Skeletal muscle tissue (tissue), 4 donors: ENCODE results near the gene ITGB3. TPM values are rescaled to one million over a fixed set of nuclear protein-coding genes. Genes with fewer than 3 reads are reported as not detected.

Experiments used
- H3K27ac ChIP-seq: one replicate; pipeline ENCODE4 v1.7.0; 2013; ENCODE audit warnings: mild to moderate bottlenecking, low read depth, low read length, inconsistent platforms
- H3K27me3 ChIP-seq, 3 donors: one replicate each; pipeline ENCODE4 v1.7.0; 2013; ENCODE audit warnings: low read length in 3 of 3; ENCODE audit not compliant: control insufficient read depth in 3 of 3, insufficient read depth in 3 of 3
- H3K36me3 ChIP-seq, 3 donors: one replicate each; pipeline ENCODE4 v1.7.0; 2013; ENCODE audit warnings: low read length in 3 of 3; ENCODE audit not compliant: control insufficient read depth in 3 of 3, insufficient read depth in 3 of 3
- H3K4me1 ChIP-seq, 3 donors: one replicate each; pipeline ENCODE4 v1.7.0; 2013; ENCODE audit warnings: low read length in 3 of 3, mild to moderate bottlenecking in 3 of 3; ENCODE audit not compliant: control insufficient read depth in 3 of 3, insufficient read depth in 3 of 3
- H3K4me3 ChIP-seq, 3 donors: one replicate each; pipeline ENCODE4 v1.7.0; 2013; ENCODE audit warnings: low read length in 3 of 3
- H3K9ac ChIP-seq, 3 donors: one replicate each; pipeline ENCODE4 v1.7.0; 2013; ENCODE audit warnings: low read length in 3 of 3, mild to moderate bottlenecking in 3 of 3, moderate library complexity in 2 of 3, low read depth in 1 of 3
- H3K9me3 ChIP-seq, 3 donors: one replicate each; pipeline ENCODE4 v1.7.0; 2013; ENCODE audit warnings: low read length in 3 of 3; ENCODE audit not compliant: control insufficient read depth in 3 of 3
- total RNA-seq: library from RNA; depleted of rRNA; stranded (reverse); fragments of >200 nt; gene quantifications from one replicate; pipeline ENCODE4 v1.2.3, GENCODE V29; 2014
- donor health status: Osteomylitis.

Gene ITGB3
- total RNA-seq, 1 donor from 2014 or later, result 11.0 TPM

DNA sequence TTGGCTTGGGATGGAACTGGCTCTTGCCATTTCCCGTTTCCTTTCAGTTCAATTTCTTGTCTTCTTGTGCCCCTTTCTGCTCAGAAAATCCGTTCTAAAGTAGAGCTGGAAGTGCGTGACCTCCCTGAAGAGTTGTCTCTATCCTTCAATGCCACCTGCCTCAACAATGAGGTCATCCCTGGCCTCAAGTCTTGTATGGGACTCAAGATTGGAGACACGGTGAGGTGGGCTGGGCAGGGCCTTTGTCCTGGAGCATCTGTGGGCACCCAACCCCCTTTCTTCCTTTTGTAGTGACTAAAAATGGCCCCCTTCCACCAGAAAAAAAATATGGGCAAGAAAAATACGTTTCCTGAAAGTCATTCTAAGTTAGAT is 37.2 kb downstream of the ITGB3 start:
- Histone ChIP-seq H3K9me3 (peaks cover 0 to 2% (median 0%) of the 10 kb centered on the region in 3 donors), H3K4me1 (peaks cover 8 to 16% (median 12%) of the 10 kb centered on the region in 3 donors), H3K36me3 (peaks cover 0 to 2% (median 0%) of the 10 kb centered on the region in 3 donors), H3K27me3 (peaks cover 0 to 10% (median 0%) of the 10 kb centered on the region in 3 donors), H3K27ac (no peak overlapping the region), H3K9ac (no peak overlapping the region), H3K4me3 (no peak overlapping the region)

- H3K36me3 ChIP-seq, result peaks cover 0 to 2% (median 0%) of the 10 kb centered on the region in 3 donors
- no peak overlapping the region for H3K27ac ChIP-seq
- peaks cover 8 to 14% (median 12%) of the 10 kb centered on the region in 3 donors for H3K4me1 ChIP-seq
- H3K9me3 ChIP-seq, result peaks cover 0 to 2% (median 0%) of the 10 kb centered on the region in 3 donors
- H3K27me3 ChIP-seq, result peaks cover 0 to 10% (median 0%) of the 10 kb centered on the region in 3 donors
- no peak overlapping the region for H3K9ac ChIP-seq
- no peak overlapping the region for H3K4me3 ChIP-seq
Measured at GRCh38 chr17:47291242-47291873, 37.7 kb downstream of the ITGB3 start.

GRCh38 chr17:47292206-47292605 is 38.6 kb downstream of the ITGB3 start:
- Histone ChIP-seq H3K4me3 (no peak overlapping the region), H3K36me3 (peaks cover 0 to 2% (median 0%) of the 10 kb centered on the region in 3 donors), H3K4me1 (peaks cover 8 to 12% (median 10%) of the 10 kb centered on the region in 3 donors), H3K9ac (no peak overlapping the region), H3K27ac (no peak overlapping the region), H3K27me3 (peaks cover 0 to 10% (median 0%) of the 10 kb centered on the region in 3 donors), H3K9me3 (peaks cover 0 to 2% (median 0%) of the 10 kb centered on the region in 3 donors)

- Histone ChIP-seq H3K9me3 (peaks cover 0 to 2% (median 0%) of the 10 kb centered on the region in 3 donors), H3K9ac (no peak overlapping the region), H3K27me3 (peaks cover 0 to 10% (median 0%) of the 10 kb centered on the region in 3 donors), H3K27ac (no peak overlapping the region), H3K36me3 (peaks cover 0 to 3% (median 0%) of the 10 kb centered on the region in 3 donors), H3K4me1 (peaks cover 8 to 12% (median 9%) of the 10 kb centered on the region in 3 donors), H3K4me3 (no peak overlapping the region)
Measured at GRCh38 chr17:47295037-47295873, 41.6 kb downstream of the ITGB3 start.

- no peak overlapping the region for H3K27ac ChIP-seq
- peaks cover 8 to 12% (median 9%) of the 10 kb centered on the region in 3 donors for H3K4me1 ChIP-seq
- H3K4me3 ChIP-seq, result no peak overlapping the region
- H3K9ac ChIP-seq, result no peak overlapping the region
- peaks cover 0 to 3% (median 0%) of the 10 kb centered on the region in 3 donors for H3K36me3 ChIP-seq
- H3K9me3 ChIP-seq, result peaks cover 0 to 2% (median 0%) of the 10 kb centered on the region in 3 donors
- peaks cover 0 to 10% (median 0%) of the 10 kb centered on the region in 3 donors for H3K27me3 ChIP-seq
Measured at GRCh38 chr17:47295874-47296255, 42.2 kb downstream of the ITGB3 start.

DNA sequence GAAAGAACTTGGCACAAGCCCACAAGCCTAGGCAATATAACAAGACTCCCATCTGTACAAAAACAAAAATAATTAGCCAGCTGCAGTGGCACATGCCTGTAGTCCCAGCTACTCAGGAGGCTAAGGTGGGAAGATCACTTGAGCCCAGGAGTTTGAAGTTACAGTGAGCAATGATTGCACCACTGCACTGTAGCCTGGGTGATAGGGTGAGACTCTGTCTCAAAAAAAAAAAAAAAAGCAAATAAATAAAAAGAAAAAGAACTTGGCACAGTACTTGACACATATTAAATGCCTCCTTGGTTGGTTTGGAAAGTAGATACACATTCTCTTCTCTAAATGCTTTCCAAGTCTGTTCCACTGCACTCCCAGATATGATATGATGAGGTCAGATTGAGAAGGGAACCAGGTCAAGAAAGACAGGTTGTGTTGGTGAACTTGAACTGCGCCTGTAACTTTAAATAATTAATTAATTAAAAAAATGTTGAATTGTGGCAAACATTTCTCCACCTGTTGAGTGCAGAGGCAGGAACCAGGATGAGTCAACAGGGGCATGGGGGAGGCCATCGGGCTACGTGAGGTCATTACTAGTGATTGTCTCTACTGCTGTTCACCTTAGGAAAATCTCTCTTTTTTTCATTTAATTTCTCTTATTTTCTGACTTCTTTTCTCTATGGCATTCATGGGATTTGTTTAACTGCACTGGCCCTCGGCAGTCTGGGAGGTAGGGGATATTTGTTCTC is 44.2 kb downstream of the ITGB3 start:
- Histone ChIP-seq H3K27me3 (peaks cover 0 to 10% (median 0%) of the 10 kb centered on the region in 3 donors), H3K4me3 (no peak overlapping the region), H3K27ac (no peak overlapping the region), H3K4me1 (peaks cover 8 to 12% (median 9%) of the 10 kb centered on the region in 3 donors), H3K9ac (no peak overlapping the region), H3K9me3 (no peaks in the 10 kb centered on the region), H3K36me3 (peaks cover 0 to 9% (median 2%) of the 10 kb centered on the region in 3 donors)

- Histone ChIP-seq H3K36me3 (peaks cover 0 to 9% (median 2%) of the 10 kb centered on the region in 3 donors), H3K4me3 (no peak overlapping the region), H3K9ac (no peak overlapping the region), H3K27ac (no peak overlapping the region), H3K4me1 (peaks cover 8 to 12% (median 9%) of the 10 kb centered on the region in 3 donors), H3K9me3 (no peaks in the 10 kb centered on the region), H3K27me3 (peaks cover 0 to 10% (median 0%) of the 10 kb centered on the region in 3 donors)
Measured at GRCh38 chr17:47298712-47299111, 45.1 kb downstream of the ITGB3 start.

- H3K27me3 ChIP-seq, result peaks cover 0 to 8% (median 0%) of the 10 kb centered on the region in 3 donors
- H3K9ac ChIP-seq, result no peak overlapping the region
- peaks cover 7 to 8% (median 8%) of the 10 kb centered on the region in 3 donors for H3K4me1 ChIP-seq
- H3K27ac ChIP-seq, result no peak overlapping the region
- peaks cover 0 to 9% (median 2%) of the 10 kb centered on the region in 3 donors for H3K36me3 ChIP-seq
- H3K4me3 ChIP-seq, result no peak overlapping the region
- H3K9me3 ChIP-seq, result no peaks in the 10 kb centered on the region
Measured at GRCh38 chr17:47299239-47299910, 45.7 kb downstream of the ITGB3 start.

DNA sequence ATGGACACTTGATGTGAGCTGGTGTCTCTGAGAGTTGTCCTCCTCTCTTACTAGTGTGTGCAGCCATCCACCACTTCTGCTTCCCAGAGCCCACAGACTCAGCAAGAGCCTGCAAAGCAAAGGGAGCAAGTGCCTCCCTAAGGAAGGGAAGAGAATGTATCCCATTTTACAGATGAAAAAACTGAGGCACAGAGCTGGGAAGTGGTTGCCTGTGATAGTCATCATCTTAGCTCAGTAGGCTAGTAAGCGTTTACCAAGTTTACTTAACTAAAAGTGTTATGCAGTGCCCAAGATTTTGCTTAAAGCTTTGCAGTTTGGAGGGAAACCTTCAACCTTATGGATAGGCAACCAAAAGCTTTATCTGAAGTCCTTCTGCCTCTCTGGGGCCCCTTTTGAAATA is 47.1 kb downstream of the ITGB3 start:
- Histone ChIP-seq H3K9ac (no peak overlapping the region), H3K4me3 (no peak overlapping the region), H3K36me3 (peaks cover 0 to 9% (median 2%) of the 10 kb centered on the region in 3 donors), H3K27ac (no peak overlapping the region), H3K27me3 (no peaks in the 10 kb centered on the region), H3K4me1 (peaks cover 0 to 4% (median 0%) of the 10 kb centered on the region in 3 donors), H3K9me3 (no peaks in the 10 kb centered on the region)
